Nephron progenitor cell (in vitro differentiated cells): Measurements from ENCODE around the gene PROM2.
A peak's percentile ranks its signal among the peaks of the same experiment; 100 is the strongest.

Experiments
- DNase-seq: peaks from one replicate; pipeline ENCODE4 v3.0.0; 2021
- H3K27ac Mint-ChIP-seq: 2 replicates; pipeline ENCODE4 v1.8.0; 2021; ENCODE audit warnings: mild to moderate bottlenecking, moderate library complexity, mixed read lengths
- H3K27me3 Mint-ChIP-seq: 2 replicates; pipeline ENCODE4 v1.8.0; 2021; ENCODE audit warnings: mild to moderate bottlenecking, low read depth, mixed read lengths; ENCODE audit not compliant: poor library complexity
- H3K36me3 Mint-ChIP-seq: 2 replicates; pipeline ENCODE4 v1.8.0; 2021; ENCODE audit warnings: low read depth, mixed read lengths
- H3K4me1 Mint-ChIP-seq: 2 replicates; pipeline ENCODE4 v1.8.0; 2021; ENCODE audit warnings: mixed read lengths
- H3K4me3 Mint-ChIP-seq: 2 replicates; pipeline ENCODE4 v1.8.0; 2021; ENCODE audit warnings: mild to moderate bottlenecking, moderate library complexity, mixed read lengths
- H3K9me3 Mint-ChIP-seq: 2 replicates; pipeline ENCODE4 v1.8.0; 2021; ENCODE audit warnings: mild to moderate bottlenecking, moderate library complexity, mixed read lengths
- CTCF ChIP-seq: fragments of 200-600 bp; sonication (generic); IDR thresholded peaks from 2 replicates; pipeline ENCODE4 v1.5.0; 2021; ENCODE audit warnings: antibody characterized with exemption

Gene PROM2

GRCh38 chr2:95308426-95308990, 34.3 kb downstream of the PROM2 start:
- Mint-ChIP-seq H3K9me3 (no peaks in the 10 kb centered on the region), H3K27me3 (peaks cover 3% of the 10 kb centered on the region), H3K4me3 (no peak overlapping the region), H3K27ac (no peak overlapping the region), H3K36me3 (no peaks in the 10 kb centered on the region), H3K4me1 (peaks cover 33% of the 10 kb centered on the region)
- no peak for DNase-seq
- no peak for TF ChIP-seq CTCF

GRCh38 chr2:95309599-95309998, 35.4 kb downstream of the PROM2 start:
- Mint-ChIP-seq H3K36me3 (no peaks in the 10 kb centered on the region), H3K27ac (no peak overlapping the region), H3K9me3 (peaks cover 3% of the 10 kb centered on the region), H3K4me3 (no peak overlapping the region), H3K4me1 (peaks cover 41% of the 10 kb centered on the region), H3K27me3 (peaks cover 3% of the 10 kb centered on the region)
- TF ChIP-seq CTCF: no peak
- no peak for DNase-seq

GRCh38 chr2:95310216-95310615, 36.0 kb downstream of the PROM2 start:
- peak; percentile 44 for DNase-seq
- Mint-ChIP-seq H3K9me3 (peaks cover 3% of the 10 kb centered on the region), H3K27me3 (peaks cover 3% of the 10 kb centered on the region), H3K27ac (no peak overlapping the region), H3K4me1 (peaks cover 47% of the 10 kb centered on the region), H3K36me3 (no peaks in the 10 kb centered on the region), H3K4me3 (no peak overlapping the region)
- TF ChIP-seq CTCF: no peak

- peaks cover 3% of the 10 kb centered on the region for H3K27me3 Mint-ChIP-seq
- no peak for TF ChIP-seq CTCF
These were observed 36.4 kb downstream of the PROM2 start for GRCh38 chr2:95310651-95311050.

GRCh38 chr2:95311815-95312542, 37.7 kb downstream of the PROM2 start:
- peaks cover 6% of the 10 kb centered on the region for H3K27me3 Mint-ChIP-seq
- no peaks in the 10 kb centered on the region for H3K36me3 Mint-ChIP-seq
- no peak overlapping the region for H3K27ac Mint-ChIP-seq
- peaks cover 3% of the 10 kb centered on the region for H3K9me3 Mint-ChIP-seq
- no peak overlapping the region for H3K4me3 Mint-ChIP-seq
- no peak for TF ChIP-seq CTCF
- H3K4me1 Mint-ChIP-seq: peaks cover 50% of the 10 kb centered on the region
- no peak for DNase-seq

More at GRCh38 chr2:95310651-95311050, 36.4 kb downstream of the PROM2 start:
- Mint-ChIP-seq H3K4me1 (peaks cover 47% of the 10 kb centered on the region), H3K4me3 (no peak overlapping the region), H3K36me3 (no peaks in the 10 kb centered on the region), H3K27ac (no peak overlapping the region), H3K9me3 (peaks cover 3% of the 10 kb centered on the region)
- DNase-seq: no peak
